PC-9 (cell line): ENCODE results near the gene PCDHGB7. TPM values are rescaled to one million over a fixed set of nuclear protein-coding genes. Genes with fewer than 3 reads are reported as not detected.
"Not testable (repeated sequence)": the region's sequence is repeated elsewhere in the genome, so short reads cannot be mapped to it uniquely, and the experiment has no call there.

Experiments used
- BruUV-seq: library from RNA; stranded (reverse); fragments of 400-500 nt; replicated peaks from 2 replicates; lab custom pipeline; 2021; lab: Mats Ljungman, UMichigan
- CTCF ChIA-PET: fragments of 300-600 bp; sonication (Branson Sonifier 250); formaldehyde crosslinking; loops from one replicate; lab custom pipeline; 2022; ENCODE audit warnings: antibody characterized with exemption; lab: Charles Lee
- POLR2A ChIA-PET: fragments of 300-600 bp; sonication (Branson Sonifier 250); formaldehyde crosslinking; loops from one replicate; lab custom pipeline; 2022; ENCODE audit warnings: antibody characterized with exemption; ENCODE audit not compliant: unreplicated experiment; lab: Charles Lee
- DNase-seq, 2 experiments: peaks; one replicate each; pipeline versions ENCODE4 v3.0.0 to v3.0.0-alpha.2; 2015 to 2022; ENCODE audit warnings: mixed read lengths in 1 of 2
- H2AFZ ChIP-seq: fragments of 200-600 bp; sonication (generic); 2 replicates; pipeline ENCODE4 v1.8.1; 2017; ENCODE audit warnings: antibody characterized with exemption
- H3F3A ChIP-seq: fragments of 200-600 bp; sonication (generic); 2 replicates; pipeline ENCODE4 v1.8.1; 2017; ENCODE audit warnings: antibody characterized with exemption, mild to moderate bottlenecking, low read depth; ENCODE audit not compliant: insufficient read depth
- H3K27ac ChIP-seq: fragments of 200-600 bp; sonication (generic); 2 replicates; pipeline ENCODE4 v1.6.1; 2016; ENCODE audit warnings: mixed run types
- H3K27me3 ChIP-seq: fragments of 200-600 bp; sonication (generic); 2 replicates; pipeline ENCODE4 v1.6.1; 2016; ENCODE audit warnings: low read depth, mixed run types; ENCODE audit not compliant: insufficient read depth
- H3K36me3 ChIP-seq: fragments of 200-600 bp; sonication (generic); 2 replicates; pipeline ENCODE4 v1.6.1; 2016; ENCODE audit warnings: low read depth, mixed run types
- H3K4me1 ChIP-seq: fragments of 200-600 bp; sonication (generic); replicated peaks from 2 replicates; pipeline ENCODE4 v1.6.1; 2016; ENCODE audit warnings: mixed run types; ENCODE audit not compliant: insufficient read depth
- H3K4me2 ChIP-seq: fragments of 200-600 bp; sonication (generic); 2 replicates; pipeline ENCODE4 v1.6.1; 2017; ENCODE audit warnings: mixed run types
- H3K4me3 ChIP-seq: fragments of 200-600 bp; sonication (generic); 2 replicates; pipeline ENCODE4 v1.6.1; 2016; ENCODE audit warnings: mixed run types
- H3K79me2 ChIP-seq: fragments of 200-600 bp; sonication (generic); 2 replicates; pipeline ENCODE4 v1.6.1; 2017; ENCODE audit warnings: low read depth, mixed run types
- H3K9me2 ChIP-seq: fragments of 200-600 bp; sonication (generic); 2 replicates; pipeline ENCODE4 v1.8.1; 2017; ENCODE audit warnings: mild to moderate bottlenecking; ENCODE audit not compliant: insufficient read depth
- H3K9me3 ChIP-seq: fragments of 200-600 bp; sonication (generic); 2 replicates; pipeline ENCODE4 v1.8.1; 2016; ENCODE audit warnings: low read depth; ENCODE audit not compliant: insufficient read depth
- H4K20me1 ChIP-seq: fragments of 200-600 bp; sonication (generic); 2 replicates; pipeline ENCODE4 v1.8.1; 2017; ENCODE audit not compliant: insufficient read depth
- EZH2 ChIP-seq: fragments of 200-600 bp; sonication (generic); IDR thresholded peaks from 2 replicates; pipeline ENCODE4 v1.8.0; 2017; ENCODE audit warnings: antibody characterized with exemption, low read depth
- intact Hi-C: fragments of 100-400 bp; cut with micrococcal nuclease; formaldehyde crosslinking; loops from one replicate; pipeline ENCODE4 v1.10.0; 2022; ENCODE audit not compliant: unreplicated experiment
- total RNA-seq: library from RNA; stranded (reverse); gene quantifications from 2 replicates; pipeline ENCODE4 v1.2.3, GENCODE V29; 2021
- TF ChIP-seq, protein P1 (sequence below): fragments of 200-600 bp; sonication (generic); conservative IDR thresholded peaks from 2 replicates; pipeline ENCODE4 v1.6.1; 2017; ENCODE audit warnings: mixed run types, antibody characterized with exemption, mild to moderate bottlenecking, moderate library complexity

PCDHGB7 gene
- total RNA-seq, 1 experiment from 2014 or later, result 0.17 TPM

DNA sequence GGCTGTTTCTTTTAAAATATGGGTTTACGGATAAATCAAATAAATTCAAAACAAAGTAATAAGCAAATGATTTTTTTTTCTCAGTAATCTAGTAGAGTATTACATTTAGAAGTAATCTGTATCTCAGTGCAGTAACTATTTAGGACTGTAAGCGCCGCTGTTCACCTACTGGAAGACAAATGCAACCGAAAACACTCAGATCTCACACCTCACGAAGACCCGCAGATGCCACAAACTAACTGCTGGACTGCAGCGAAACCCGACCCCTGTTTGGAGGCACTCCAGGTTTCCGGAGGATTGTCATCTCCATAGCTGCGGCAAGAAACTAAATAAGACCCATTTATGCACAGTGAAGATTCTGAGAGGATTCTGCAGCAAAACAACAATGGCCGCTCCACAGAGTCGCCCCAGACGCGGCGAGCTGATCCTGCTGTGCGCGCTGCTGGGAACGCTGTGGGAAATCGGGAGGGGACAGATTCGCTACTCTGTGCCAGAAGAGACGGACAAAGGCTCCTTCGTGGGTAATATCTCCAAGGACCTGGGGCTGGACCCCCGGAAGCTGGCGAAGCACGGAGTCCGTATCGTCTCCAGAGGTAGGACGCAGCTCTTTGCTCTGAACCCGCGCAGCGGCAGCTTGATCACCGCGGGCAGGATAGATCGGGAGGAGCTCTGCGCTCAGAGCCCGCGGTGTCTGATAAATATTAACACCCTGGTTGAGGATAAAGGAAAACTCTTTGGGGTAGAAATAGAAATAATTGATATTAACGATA, 24.9 kb upstream of the PCDHGB7 start, which contains the start of gene PCDHGA8:
Gene PCDHGA8 (plus strand): TSS at position 205 of the 770 bp plus-strand sequence. CDS start 181 bp downstream, at position 386.
- H2AFZ ChIP-seq, result no peak within 1 kb of the TSS
- no peak for TF ChIP-seq EZH2
- TF ChIP-seq, protein P1, sequence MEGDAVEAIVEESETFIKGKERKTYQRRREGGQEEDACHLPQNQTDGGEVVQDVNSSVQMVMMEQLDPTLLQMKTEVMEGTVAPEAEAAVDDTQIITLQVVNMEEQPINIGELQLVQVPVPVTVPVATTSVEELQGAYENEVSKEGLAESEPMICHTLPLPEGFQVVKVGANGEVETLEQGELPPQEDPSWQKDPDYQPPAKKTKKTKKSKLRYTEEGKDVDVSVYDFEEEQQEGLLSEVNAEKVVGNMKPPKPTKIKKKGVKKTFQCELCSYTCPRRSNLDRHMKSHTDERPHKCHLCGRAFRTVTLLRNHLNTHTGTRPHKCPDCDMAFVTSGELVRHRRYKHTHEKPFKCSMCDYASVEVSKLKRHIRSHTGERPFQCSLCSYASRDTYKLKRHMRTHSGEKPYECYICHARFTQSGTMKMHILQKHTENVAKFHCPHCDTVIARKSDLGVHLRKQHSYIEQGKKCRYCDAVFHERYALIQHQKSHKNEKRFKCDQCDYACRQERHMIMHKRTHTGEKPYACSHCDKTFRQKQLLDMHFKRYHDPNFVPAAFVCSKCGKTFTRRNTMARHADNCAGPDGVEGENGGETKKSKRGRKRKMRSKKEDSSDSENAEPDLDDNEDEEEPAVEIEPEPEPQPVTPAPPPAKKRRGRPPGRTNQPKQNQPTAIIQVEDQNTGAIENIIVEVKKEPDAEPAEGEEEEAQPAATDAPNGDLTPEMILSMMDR, result peak; percentile 46; the same call in 1 of the 2 replicates
- H3K4me2 ChIP-seq, result no peak within 1 kb of the TSS
- H3K27me3 ChIP-seq, result peaks cover 12% of the 10 kb centered on the region; the same call in 1 of the 2 replicates
- H3K4me1 ChIP-seq, result no peaks in the 10 kb centered on the region
- no peak within 1 kb of the TSS for H3K27ac ChIP-seq
- H3K79me2 ChIP-seq, result no peaks in the 10 kb centered on the region
- ChIA-PET CTCF (no interaction called here), POLR2A (no interaction called here)
- H3K9me2 ChIP-seq, result no peaks in the 10 kb centered on the region
- no peaks in the 10 kb centered on the region for H3K9me3 ChIP-seq
- no peaks in the 10 kb centered on the region for H3F3A ChIP-seq
- intact Hi-C loops, result no loop called here
- no peaks in the 10 kb centered on the region for H4K20me1 ChIP-seq
- no peak within 1 kb of the TSS for H3K4me3 ChIP-seq
- no peaks in the 10 kb centered on the region for H3K36me3 ChIP-seq
- BruUV-seq, result no TSS peak
- DNase-seq, result no peak

DNA sequence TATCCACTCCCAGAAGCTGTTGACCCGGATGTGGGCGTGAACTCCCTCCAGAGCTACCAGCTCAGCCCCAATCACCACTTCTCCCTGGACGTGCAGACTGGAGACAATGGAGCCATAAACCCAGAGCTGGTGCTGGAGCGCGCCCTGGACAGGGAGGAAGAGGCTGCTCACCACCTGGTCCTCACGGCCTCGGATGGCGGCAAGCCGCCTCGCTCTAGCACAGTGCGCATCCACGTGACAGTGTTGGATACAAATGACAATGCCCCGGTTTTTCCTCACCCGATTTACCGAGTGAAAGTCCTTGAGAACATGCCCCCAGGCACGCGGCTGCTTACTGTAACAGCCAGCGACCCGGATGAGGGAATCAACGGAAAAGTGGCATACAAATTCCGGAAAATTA, 24.2 kb upstream of the PCDHGB7 start:
- no TSS peak for BruUV-seq
- H3K27me3 ChIP-seq, result peaks cover 11% of the 10 kb centered on the region; the same call in 1 of the 2 replicates
- H2AFZ ChIP-seq, result no peak overlapping the region
- H3K27ac ChIP-seq, result no peak overlapping the region
- no peak for TF ChIP-seq EZH2
- TF ChIP-seq, protein P1, result no peak
- H3K4me3 ChIP-seq, result no peak overlapping the region
- no peak overlapping the region for H3K4me2 ChIP-seq
- H3K79me2 ChIP-seq, result no peaks in the 10 kb centered on the region
- H3K9me3 ChIP-seq, result no peaks in the 10 kb centered on the region
- no peaks in the 10 kb centered on the region for H3F3A ChIP-seq
- H3K36me3 ChIP-seq, result no peaks in the 10 kb centered on the region
- intact Hi-C loops, result no loop called here
- ChIA-PET POLR2A (no interaction called here), CTCF (no interaction called here)
- H3K4me1 ChIP-seq, result no peaks in the 10 kb centered on the region
- no peak for DNase-seq
- H4K20me1 ChIP-seq, result no peaks in the 10 kb centered on the region
- H3K9me2 ChIP-seq, result no peaks in the 10 kb centered on the region

DNA sequence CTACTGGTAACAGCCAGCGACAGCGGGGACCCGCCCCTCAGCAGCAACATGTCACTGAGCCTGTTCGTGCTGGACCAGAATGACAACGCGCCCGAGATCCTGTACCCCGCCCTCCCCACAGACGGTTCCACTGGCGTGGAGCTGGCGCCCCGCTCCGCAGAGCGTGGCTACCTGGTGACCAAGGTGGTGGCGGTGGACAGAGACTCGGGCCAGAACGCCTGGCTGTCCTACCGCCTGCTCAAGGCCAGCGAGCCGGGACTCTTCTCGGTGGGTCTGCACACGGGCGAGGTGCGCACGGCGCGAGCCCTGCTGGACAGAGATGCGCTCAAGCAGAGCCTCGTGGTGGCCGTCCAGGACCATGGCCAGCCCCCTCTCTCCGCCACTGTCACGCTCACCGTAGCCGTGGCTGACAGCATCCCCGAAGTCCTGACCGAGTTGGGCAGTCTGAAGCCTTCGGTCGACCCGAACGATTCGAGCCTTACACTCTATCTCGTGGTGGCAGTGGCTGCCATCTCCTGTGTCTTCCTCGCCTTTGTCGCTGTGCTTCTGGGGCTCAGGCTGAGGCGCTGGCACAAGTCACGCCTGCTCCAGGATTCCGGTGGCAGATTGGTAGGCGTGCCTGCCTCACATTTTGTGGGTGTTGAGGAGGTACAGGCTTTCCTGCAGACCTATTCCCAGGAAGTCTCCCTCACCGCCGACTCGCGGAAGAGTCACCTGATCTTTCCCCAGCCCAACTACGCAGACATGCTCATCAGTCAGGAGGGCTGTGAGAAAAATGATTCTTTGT, 22.9 kb upstream of the PCDHGB7 start:
- H3K4me3 ChIP-seq, H3K36me3 ChIP-seq, H2AFZ ChIP-seq, CTCF ChIA-PET, H3K4me1 ChIP-seq, H3F3A ChIP-seq, POLR2A ChIA-PET, H3K9me3 ChIP-seq, H3K4me2 ChIP-seq, H3K9me2 ChIP-seq, BruUV-seq, H4K20me1 ChIP-seq, DNase-seq, intact Hi-C loops, H3K27ac ChIP-seq, H3K79me2 ChIP-seq: not testable (repeated sequence)
- H3K27me3 ChIP-seq, result peaks cover 13% of the 10 kb centered on the region; the same call in 1 of the 2 replicates

DNA sequence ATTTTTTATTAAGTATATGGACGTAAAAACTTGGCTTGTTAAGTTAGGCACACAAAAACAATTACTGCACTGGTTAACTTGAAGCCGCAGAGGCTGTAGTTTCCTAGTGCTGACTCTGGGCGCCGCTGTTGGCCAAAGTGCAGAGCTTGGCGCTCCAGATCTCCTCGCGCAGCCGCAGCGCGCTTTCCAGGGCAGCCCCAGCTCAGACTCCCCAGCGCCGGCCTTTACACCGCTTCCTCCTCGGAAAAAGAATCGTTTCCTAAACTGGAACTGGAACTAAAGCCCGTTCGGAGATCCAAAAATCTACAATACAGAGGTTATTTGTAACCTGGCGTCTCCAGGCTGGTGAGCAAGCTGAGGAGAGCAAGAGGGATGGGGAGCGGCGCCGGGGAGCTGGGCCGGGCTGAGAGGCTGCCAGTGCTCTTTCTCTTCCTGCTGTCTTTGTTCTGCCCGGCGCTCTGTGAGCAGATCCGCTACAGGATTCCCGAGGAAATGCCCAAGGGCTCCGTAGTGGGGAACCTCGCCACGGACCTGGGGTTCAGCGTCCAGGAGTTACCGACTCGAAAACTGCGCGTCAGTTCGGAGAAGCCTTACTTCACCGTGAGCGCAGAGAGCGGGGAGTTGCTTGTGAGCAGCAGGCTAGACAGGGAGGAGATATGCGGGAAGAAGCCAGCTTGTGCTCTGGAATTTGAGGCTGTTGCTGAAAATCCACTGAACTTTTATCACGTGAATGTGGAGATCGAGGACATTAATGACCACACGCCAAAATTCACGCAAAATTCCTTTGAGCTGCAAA, 19.5 kb upstream of the PCDHGB7 start, which contains the start of gene PCDHGB5:
Gene PCDHGB5 (plus strand): TSS at position 192 of the 796 bp plus-strand sequence. CDS start 181 bp downstream, at position 373.
- H3K9me2 ChIP-seq, DNase-seq, H3K4me1 ChIP-seq, POLR2A ChIA-PET, H3K27ac ChIP-seq, BruUV-seq, intact Hi-C loops, H3K36me3 ChIP-seq, H3K9me3 ChIP-seq, H3K4me3 ChIP-seq, H3K79me2 ChIP-seq, H3F3A ChIP-seq, CTCF ChIA-PET, H3K4me2 ChIP-seq, H2AFZ ChIP-seq, H4K20me1 ChIP-seq: not testable (repeated sequence)
- peaks cover 34% of the 10 kb centered on the region for H3K27me3 ChIP-seq
